ENCODE measurements around the gene RASSF5. TPM values are rescaled to one million over a fixed set of nuclear protein-coding genes. Genes with fewer than 3 reads are reported as not detected.

RASSF5 gene
- total and polyA plus RNA-seq, 2 experiments from 2014 or later: 1.6 to 2.0 TPM

DNA sequence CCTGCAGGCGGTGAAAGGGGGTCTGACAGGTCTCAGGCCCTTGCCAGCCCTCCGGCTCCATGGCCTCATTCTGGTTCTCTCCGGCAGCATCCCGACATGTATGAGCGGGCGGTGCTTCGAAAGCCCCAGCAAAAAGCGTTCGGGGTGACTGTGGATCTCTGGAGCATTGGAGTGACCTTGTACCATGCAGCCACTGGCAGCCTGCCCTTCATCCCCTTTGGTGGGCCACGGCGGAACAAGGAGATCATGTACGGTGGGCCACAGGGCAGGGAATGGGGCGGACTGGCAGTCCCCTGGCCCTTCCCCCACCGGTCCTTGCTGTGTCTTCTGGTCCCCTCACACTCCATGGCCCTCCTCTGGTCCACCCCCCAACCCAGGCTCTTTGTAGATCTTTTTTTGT is 30.7 kb upstream of the RASSF5 start:
- H3K36me3 ChIP-seq (replicated peaks; ENCODE audit: insufficient read depth, low read depth): no peaks in the 10 kb centered on the region
- no peak for DNase-seq (ENCODE audit: low spot score)
- no peaks in the 10 kb centered on the region for H4K20me1 ChIP-seq (ENCODE audit: insufficient read depth, poor library complexity, severe bottlenecking)
- no peak overlapping the region for H3K4me3 ChIP-seq
- H2AFZ ChIP-seq: no peak overlapping the region
- H3K27me3 ChIP-seq: no peaks in the 10 kb centered on the region
- TF ChIP-seq CTCF (IDR thresholded peaks at IDR 0.05; ENCODE audit: poor library complexity) (no peak), EZH2 (IDR thresholded peaks at IDR 0.05; ENCODE audit: borderline replicate concordance) (no peak), EZH2phosphoT487 (IDR thresholded peaks at IDR 0.05; ENCODE audit: low read depth, severe bottlenecking, unreplicated experiment) (no peak)
- no peaks in the 10 kb centered on the region for H3K4me1 ChIP-seq (ENCODE audit: insufficient read depth)
- H3K9me3 ChIP-seq (ENCODE audit: low read depth): no peaks in the 10 kb centered on the region
- WGBS (ENCODE audit: low lambda C conversion rate, missing lambda C conversion rate): 97% methylated on average over 14 of the region's 14 CpGs
- H3K9me2 ChIP-seq (replicated peaks; ENCODE audit: insufficient read depth): no peaks in the 10 kb centered on the region
- no peaks in the 10 kb centered on the region for H3K79me2 ChIP-seq
- H3K4me2 ChIP-seq: no peak overlapping the region
- no peak overlapping the region for H3K27ac ChIP-seq

DNA sequence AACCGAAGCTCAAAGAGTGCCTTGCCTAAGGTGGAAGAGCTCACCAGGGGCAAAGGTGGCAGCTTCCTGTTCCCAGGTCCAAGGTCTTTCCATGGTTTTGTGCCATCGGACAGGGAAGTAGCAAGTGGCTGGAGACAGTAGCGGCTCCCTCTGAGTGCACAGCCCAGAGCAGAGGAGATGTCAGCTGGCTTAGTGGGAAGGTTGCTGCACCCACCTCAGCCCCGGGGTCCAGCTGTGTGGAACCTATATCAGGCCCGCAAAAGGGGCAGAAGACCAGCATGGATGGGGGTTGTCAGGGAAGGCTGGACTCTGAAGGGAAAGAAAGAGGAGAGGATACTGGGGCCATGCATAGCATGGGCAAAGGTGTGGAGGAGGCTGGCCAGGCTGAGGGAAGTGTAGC is 30.2 kb upstream of the RASSF5 start:
- no peak for DNase-seq (ENCODE audit: low spot score)
- no peaks in the 10 kb centered on the region for H3K36me3 ChIP-seq (replicated peaks; ENCODE audit: insufficient read depth, low read depth)
- H2AFZ ChIP-seq: no peak overlapping the region
- WGBS (ENCODE audit: low lambda C conversion rate, missing lambda C conversion rate): 87% methylated on average over 5 of the region's 5 CpGs
- no peaks in the 10 kb centered on the region for H3K79me2 ChIP-seq
- no peaks in the 10 kb centered on the region for H3K9me3 ChIP-seq (ENCODE audit: low read depth)
- no peak overlapping the region for H3K4me2 ChIP-seq
- no peaks in the 10 kb centered on the region for H4K20me1 ChIP-seq (ENCODE audit: insufficient read depth, poor library complexity, severe bottlenecking)
- H3K4me1 ChIP-seq (ENCODE audit: insufficient read depth): no peaks in the 10 kb centered on the region
- H3K9me2 ChIP-seq (replicated peaks; ENCODE audit: insufficient read depth): no peaks in the 10 kb centered on the region
- no peak overlapping the region for H3K4me3 ChIP-seq
- no peak overlapping the region for H3K27ac ChIP-seq
- no peaks in the 10 kb centered on the region for H3K27me3 ChIP-seq
- no peak for TF ChIP-seq CTCF (IDR thresholded peaks at IDR 0.05; ENCODE audit: poor library complexity)
- no peak for TF ChIP-seq EZH2 (IDR thresholded peaks at IDR 0.05; ENCODE audit: borderline replicate concordance)
- no peak for TF ChIP-seq EZH2phosphoT487 (IDR thresholded peaks at IDR 0.05; ENCODE audit: low read depth, severe bottlenecking, unreplicated experiment)

DNA sequence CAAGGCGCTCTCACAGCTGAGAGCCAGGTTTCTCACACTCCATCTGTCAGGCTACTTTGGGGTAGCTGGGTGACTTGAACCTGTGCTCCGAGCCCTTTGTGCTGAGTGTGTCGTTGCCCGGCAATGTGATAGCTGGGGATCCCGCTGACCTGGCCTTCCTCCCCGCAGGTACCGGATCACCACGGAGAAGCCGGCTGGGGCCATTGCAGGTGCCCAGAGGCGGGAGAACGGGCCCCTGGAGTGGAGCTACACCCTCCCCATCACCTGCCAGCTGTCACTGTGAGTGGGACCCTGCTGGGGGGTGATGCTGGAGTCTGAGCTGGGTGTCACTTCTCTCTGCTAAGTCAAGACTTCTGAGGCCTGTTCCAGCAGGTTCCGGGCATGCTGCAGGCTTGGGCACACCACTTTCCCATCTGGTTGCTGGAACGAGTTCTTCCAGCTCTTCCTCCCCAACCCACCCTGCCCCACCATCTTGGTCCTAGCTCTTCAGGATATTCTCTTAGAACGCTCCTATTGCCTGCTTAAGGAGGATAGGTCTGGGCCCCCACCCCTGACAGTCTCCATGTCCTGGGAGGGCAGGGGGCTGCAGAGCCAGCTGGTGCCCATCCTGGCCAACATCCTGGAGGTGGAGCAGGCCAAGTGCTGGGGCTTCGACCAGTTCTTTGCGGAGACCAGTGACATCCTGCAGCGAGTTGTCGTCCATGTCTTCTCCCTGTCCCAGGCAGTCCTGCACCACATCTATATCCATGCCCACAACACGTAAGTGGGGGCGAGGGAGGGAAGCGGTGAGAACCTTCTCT is 29.6 kb upstream of the RASSF5 start:
- no peaks in the 10 kb centered on the region for H3K27me3 ChIP-seq
- 94% methylated on average over 21 of the region's 21 CpGs for WGBS (ENCODE audit: low lambda C conversion rate, missing lambda C conversion rate)
- H3K36me3 ChIP-seq (replicated peaks; ENCODE audit: insufficient read depth, low read depth): no peaks in the 10 kb centered on the region
- H3K9me2 ChIP-seq (replicated peaks; ENCODE audit: insufficient read depth): no peaks in the 10 kb centered on the region
- H2AFZ ChIP-seq: no peak overlapping the region
- H3K4me1 ChIP-seq (ENCODE audit: insufficient read depth): no peaks in the 10 kb centered on the region
- TF ChIP-seq CTCF (IDR thresholded peaks at IDR 0.05; ENCODE audit: poor library complexity): no peak
- TF ChIP-seq EZH2phosphoT487 (IDR thresholded peaks at IDR 0.05; ENCODE audit: low read depth, severe bottlenecking, unreplicated experiment): no peak
- no peak for TF ChIP-seq EZH2 (IDR thresholded peaks at IDR 0.05; ENCODE audit: borderline replicate concordance)
- no peak overlapping the region for H3K4me2 ChIP-seq
- DNase-seq (ENCODE audit: low spot score): no peak
- H4K20me1 ChIP-seq (ENCODE audit: insufficient read depth, poor library complexity, severe bottlenecking): no peaks in the 10 kb centered on the region
- no peak overlapping the region for H3K27ac ChIP-seq
- H3K9me3 ChIP-seq (ENCODE audit: low read depth): no peaks in the 10 kb centered on the region
- no peaks in the 10 kb centered on the region for H3K79me2 ChIP-seq
- H3K4me3 ChIP-seq: no peak overlapping the region

Measured in hepatocyte (in vitro differentiated cells).